ENCODE results near the gene GINS2. TPM values are rescaled to one million over a fixed set of nuclear protein-coding genes. Genes with fewer than 3 reads are reported as not detected.

GINS2 gene
- total RNA-seq, 1 experiment from 2014 or later, result 53.3 TPM

- Histone ChIP-seq H3K36me3 (ENCODE audit: control insufficient read depth in 1 of 2, insufficient read depth in 2 of 2, low read length in 2 of 2) (no peaks in the 10 kb centered on the region), H4K20me1 (ENCODE audit: insufficient read depth) (no peaks in the 10 kb centered on the region), H3K9me2 (ENCODE audit: insufficient read depth) (no peaks in the 10 kb centered on the region), H3K27me3 (ENCODE audit: insufficient read depth, low read length) (no peaks in the 10 kb centered on the region), H2AFZ (ENCODE audit: low read depth, low read length, poor library complexity, severe bottlenecking) (no peak overlapping the region), H3K9ac (ENCODE audit: low read length) (no peak overlapping the region), H3K9me3 (ENCODE audit: control insufficient read depth in 1 of 2, insufficient read depth in 1 of 2, low read depth in 1 of 2, low read length in 2 of 2) (peaks cover 14 to 18% of the 10 kb centered on the region in 2 experiments; a peak in 3 of 4 replicates), H3K4me3 (replicated peaks in 1 of 2; ENCODE audit: low read depth in 1 of 2, low read length in 2 of 2) (no peak overlapping the region), H3K4me2 (ENCODE audit: low read length) (no peak overlapping the region), H3K27ac (ENCODE audit: low read depth, low read length) (no peak overlapping the region), H3K4me1 (ENCODE audit: control insufficient read depth in 1 of 2, insufficient read depth in 2 of 2, low read length in 2 of 2) (no peaks in the 10 kb centered on the region), H3K79me2 (ENCODE audit: insufficient read depth, low read length) (peaks cover 95% of the 10 kb centered on the region)
- intact Hi-C loops (cut with micrococcal nuclease), result no loop called here
- ChIA-PET CTCF (interaction anchor here (4.7 kb wide), 1 partner anchor 12 kb away, joined by 28 read pairs; no protein-coding TSS in a partner anchor), RAD21 (ENCODE audit: low non-redundant PET in 1 of 2, low total read pairs in 2 of 2, uncharacterized antibody in 2 of 2, unreplicated experiment in 2 of 2) (no interaction called here), POLR2A (no interaction called here)
- no peak for ATAC-seq
- no peak for DNase-seq (ENCODE audit: low read depth, low spot score)
- no TSS peak for BruUV-seq (replicated peaks)
- TF ChIP-seq RAD21 (IDR thresholded peaks at IDR 0.05; ENCODE audit: low read depth) (no peak), SRF (IDR thresholded peaks at IDR 0.05; ENCODE audit: low read depth) (no peak), ZBTB33 (IDR thresholded peaks at IDR 0.05; ENCODE audit: extremely low read depth, insufficient replicate concordance, low read length) (no peak), ATF3 (IDR thresholded peaks at IDR 0.05) (no peak), POLR2A (IDR thresholded peaks at IDR 0.05; ENCODE audit: borderline replicate concordance, extremely low read depth, insufficient read depth, insufficient read length) (no peak), ZNF274 (IDR thresholded peaks at IDR 0.05; ENCODE audit: low read depth, low read length) (no peak), CEBPB (IDR thresholded peaks at IDR 0.05; ENCODE audit: low read depth) (no peak), FOSL1 (IDR thresholded peaks at IDR 0.05; ENCODE audit: low read depth) (no peak), MAX (IDR thresholded peaks at IDR 0.05) (no peak)
Observed at GRCh38 chr16:85627526-85628264, 61.1 kb downstream of the GINS2 start.
